Fibroblast of skin of scalp (primary cell): ENCODE results near the gene PTPRO. TPM values are rescaled to one million over a fixed set of nuclear protein-coding genes. Genes with fewer than 3 reads are reported as not detected.

Experiments used
- DNase-seq: peaks from one replicate; pipeline ENCODE4 v3.0.0-alpha.2; 2013
- polyA plus RNA-seq, 2 experiments: library from polyadenylated mRNA; unstranded; fragments of 120-200 nt; gene quantifications; one replicate each; pipeline ENCODE4 v1.2.1, GENCODE V29; 2013; ENCODE audit not compliant: insufficient read length in 2 of 2

PTPRO gene
- polyA plus RNA-seq (2013, experiment 1 of 2; ENCODE audit: insufficient read length): 0.33 TPM
- polyA plus RNA-seq (2013, experiment 2 of 2; ENCODE audit: insufficient read length): 1.2 TPM

GRCh38 chr12:15322164-15323061 is at the start of gene PTPRO:
TSS of gene PTPRO (plus strand) at chr12:15322508.
- no peak for DNase-seq

- no peak for DNase-seq
These were observed 48.4 kb upstream of the PTPRO start for GRCh38 chr12:15273896-15274295.

GRCh38 chr12:15274561-15274967 is 47.7 kb upstream of the PTPRO start:
- DNase-seq: no peak

GRCh38 chr12:15276088-15276698 is 46.1 kb upstream of the PTPRO start:
- DNase-seq: peak; percentile 57

GRCh38 chr12:15278816-15279658 is 43.3 kb upstream of the PTPRO start:
- peak; percentile 77 for DNase-seq

- DNase-seq: no peak
These were observed 41.4 kb upstream of the PTPRO start for GRCh38 chr12:15280930-15281329.

GRCh38 chr12:15289192-15289591 is 33.1 kb upstream of the PTPRO start:
- no peak for DNase-seq

- DNase-seq: no peak
These were observed 28.6 kb upstream of the PTPRO start for GRCh38 chr12:15293731-15294130.

- DNase-seq: no peak
These were observed 22.4 kb upstream of the PTPRO start for GRCh38 chr12:15299947-15300346.

GRCh38 chr12:15304296-15304695 is 18.0 kb upstream of the PTPRO start:
- DNase-seq: no peak

GRCh38 chr12:15306605-15307004 is 15.7 kb upstream of the PTPRO start:
- DNase-seq: no peak

GRCh38 chr12:15307079-15307478 is 15.2 kb upstream of the PTPRO start:
- no peak for DNase-seq

GRCh38 chr12:15318841-15319240 is 3.5 kb upstream of the PTPRO start:
- no peak for DNase-seq

GRCh38 chr12:15320881-15321280 is 1.4 kb upstream of the PTPRO start:
- no peak for DNase-seq

- no peak for DNase-seq
These were observed 1.2 kb downstream of the PTPRO start for GRCh38 chr12:15323480-15323879.

GRCh38 chr12:15329891-15330290 is 7.6 kb downstream of the PTPRO start:
- DNase-seq: no peak

- DNase-seq: no peak
These were observed 11.9 kb downstream of the PTPRO start for GRCh38 chr12:15334225-15334624.

- DNase-seq: no peak
These were observed 13.7 kb downstream of the PTPRO start for GRCh38 chr12:15335959-15336358.

GRCh38 chr12:15336768-15337553 is 14.7 kb downstream of the PTPRO start:
- peak; percentile 72 for DNase-seq

GRCh38 chr12:15341371-15341770 is 19.1 kb downstream of the PTPRO start:
- no peak for DNase-seq

- no peak for DNase-seq
These were observed 22.3 kb downstream of the PTPRO start for GRCh38 chr12:15344561-15344960.

GRCh38 chr12:15346488-15346887 is 24.2 kb downstream of the PTPRO start:
- no peak for DNase-seq
